ENCODE data around the gene RPL14. TPM values are rescaled to one million over a fixed set of nuclear protein-coding genes. Genes with fewer than 3 reads are reported as not detected.

The RPL14 gene
- total RNA-seq (2022; extraction: Qiagen RNA extraction; ENCODE audit: low read depth): 718 to 807 TPM (median 726 TPM) in 5 replicates

GRCh38 chr3:40456940-40457823 is at the start of gene RPL14:
Gene RPL14 (plus strand): TSS chr3:40457339. CDS start chr3:40457472, 133 bp downstream.

GRCh38 chr3:40476478-40477470 is 19.6 kb downstream of the RPL14 start, which contains the start of gene ZNF619:
Gene ZNF619 (plus strand): TSS chr3:40477122. CDS start chr3:40477980, 858 bp downstream.

GRCh38 chr3:40505599-40506462 is 48.7 kb downstream of the RPL14 start, which contains the start of gene ZNF620:
Gene ZNF620 (plus strand): TSS chr3:40506039. CDS start chr3:40506353, 314 bp downstream.

Other genes starting within 250 kb of the RPL14 start
- gene EIF1B, start 147.6 kb upstream of the RPL14 start, total RNA-seq (2022; extraction: Qiagen RNA extraction; ENCODE audit: low read depth): 50.7 to 59.8 TPM (median 56.8 TPM) in 5 replicates
- 0.05 to 0.10 TPM in 2 of 5 replicates, not detected in the others for gene ENTPD3, start 70.2 kb upstream of the RPL14 start, total RNA-seq (2022; extraction: Qiagen RNA extraction; ENCODE audit: low read depth)
- gene ZNF619, start 19.8 kb downstream of the RPL14 start, total RNA-seq (2022; extraction: Qiagen RNA extraction; ENCODE audit: low read depth): 1.3 to 2.4 TPM (median 2.0 TPM) in 5 replicates
- 1.0 to 2.0 TPM (median 1.4 TPM) in 5 replicates for gene ZNF620, start 48.7 kb downstream of the RPL14 start, total RNA-seq (2022; extraction: Qiagen RNA extraction; ENCODE audit: low read depth)
- 5.7 to 6.9 TPM (median 6.7 TPM) in 5 replicates for gene ZNF621, start 67.6 kb downstream of the RPL14 start, total RNA-seq (2022; extraction: Qiagen RNA extraction; ENCODE audit: low read depth)